Endothelial cell of umbilical vein (primary cell): ENCODE measurements around the gene TMEM128. TPM values are rescaled to one million over a fixed set of nuclear protein-coding genes. Genes with fewer than 3 reads are reported as not detected.

Source experiments
- BruUV-seq: library from RNA; stranded (reverse); fragments of 400-500 nt; replicated peaks from 2 replicates; lab custom pipeline; 2021; lab: Mats Ljungman, UMichigan
- CTCF ChIA-PET: fragments of 300-600, 350-600 bp; sonication (Branson Sonifier 250); formaldehyde crosslinking; loops from one replicate; lab custom pipeline; 2021; ENCODE audit warnings: antibody characterized with exemption, inconsistent platforms; lab: Charles Lee
- POLR2A ChIA-PET: fragments of 300-600, 350-600 bp; sonication (Branson Sonifier 250); formaldehyde crosslinking; loops from one replicate; lab custom pipeline; 2021; ENCODE audit warnings: antibody characterized with exemption, inconsistent platforms; lab: Charles Lee
- DNase-seq: peaks from one replicate; pipeline ENCODE4 v3.0.0-alpha.2; 2011; ENCODE audit warnings: low read depth, low spot score
- FAIRE-seq: peaks from 2 replicates; lab custom pipeline; 2011; peaks lifted over from hg19 to GRCh38; lab: Jason Lieb, UNC
- H2AFZ ChIP-seq: 2 replicates; pipeline ENCODE4 v1.6.0; 2012; ENCODE audit warnings: low read depth, low read length, control low read depth, inconsistent platforms
- H3K27ac ChIP-seq: 2 replicates; pipeline ENCODE4 v1.5.1; 2011; ENCODE audit warnings: low read depth, mild to moderate bottlenecking, control low read depth, low read length, moderate library complexity; ENCODE audit not compliant: insufficient read depth
- H3K27me3 ChIP-seq, 2 experiments: 2 replicates each; pipeline versions ENCODE4 v1.6.0 to v1.6.1; 2011; ENCODE audit warnings: low read length in 2 of 2, mixed read lengths in 1 of 2; ENCODE audit not compliant: control insufficient read depth in 2 of 2, insufficient read depth in 2 of 2
- H3K36me3 ChIP-seq, 2 experiments: 2 replicates in 1 of 2; 3 replicates in 1 of 2; pipeline ENCODE4 v1.5.1; 2011; ENCODE audit warnings: low read length in 2 of 2, mild to moderate bottlenecking in 1 of 2, moderate library complexity in 1 of 2; ENCODE audit not compliant: control insufficient read depth in 2 of 2, insufficient read depth in 2 of 2; ENCODE audit errors: extremely low read depth in 1 of 2
- H3K4me1 ChIP-seq: 3 replicates; pipeline ENCODE4 v1.5.1; 2011; ENCODE audit warnings: mild to moderate bottlenecking, low read length; ENCODE audit not compliant: control insufficient read depth, insufficient read depth; ENCODE audit errors: extremely low read depth
- H3K4me2 ChIP-seq: 2 replicates; pipeline ENCODE4 v1.6.1; 2011; ENCODE audit warnings: low read length, control low read depth, mixed read lengths; ENCODE audit not compliant: insufficient read depth
- H3K4me3 ChIP-seq, 3 experiments: fragments of 200-600 bp in 1 of 3; sonication (generic), shearing (Covaris generic) in 1 of 3; replicated peaks in 1 of 3; 2 replicates each; pipeline ENCODE4 v1.5.1; 2011 to 2016; ENCODE audit warnings: control low read depth in 3 of 3, low read length in 3 of 3, mild to moderate bottlenecking in 2 of 3, inconsistent platforms in 1 of 3, low read depth in 1 of 3, moderate library complexity in 1 of 3; ENCODE audit not compliant: insufficient read depth in 1 of 3
- H3K79me2 ChIP-seq: 2 replicates; pipeline ENCODE4 v1.6.0; 2012; ENCODE audit warnings: low read length, inconsistent platforms; ENCODE audit not compliant: control insufficient read depth, insufficient read depth
- H3K9ac ChIP-seq: replicated peaks from 2 replicates; pipeline ENCODE3; 2011; ENCODE audit warnings: low read length, control low read depth; ENCODE audit not compliant: insufficient read depth; ENCODE audit errors: extremely low read depth
- H3K9me1 ChIP-seq: replicated peaks from 3 replicates; pipeline ENCODE4 v1.6.0; 2011; ENCODE audit warnings: mild to moderate bottlenecking, low read length; ENCODE audit not compliant: control insufficient read depth, insufficient read depth; ENCODE audit errors: extremely low read depth
- H3K9me3 ChIP-seq: replicated peaks from 2 replicates; pipeline ENCODE4 v1.5.1; 2012; ENCODE audit warnings: low read length, inconsistent platforms; ENCODE audit not compliant: control insufficient read depth, insufficient read depth
- H4K20me1 ChIP-seq: replicated peaks from 2 replicates; pipeline ENCODE3; 2011; ENCODE audit warnings: mild to moderate bottlenecking, low read length; ENCODE audit not compliant: control insufficient read depth, insufficient read depth; ENCODE audit errors: extremely low read depth
- CTCF ChIP-seq, 2 donors: IDR thresholded peaks; 1 replicate in 1 of 2; 2 replicates in 1 of 2; pipeline ENCODE4 v1.5.1; 2011; ENCODE audit warnings: low read length in 2 of 2, mild to moderate bottlenecking in 2 of 2, moderate library complexity in 2 of 2, control low read depth in 1 of 2, inconsistent platforms in 1 of 2, low read depth in 1 of 2; ENCODE audit not compliant: insufficient read depth in 1 of 2; ENCODE audit errors: extremely low read depth in 1 of 2
- FOS ChIP-seq: IDR thresholded peaks from 2 replicates; pipeline ENCODE4 v1.6.1; 2011; ENCODE audit warnings: mild to moderate bottlenecking, low read length, moderate library complexity, borderline replicate concordance; ENCODE audit not compliant: insufficient read depth
- JUN ChIP-seq: IDR thresholded peaks from 2 replicates; pipeline ENCODE4 v1.6.1; 2011; ENCODE audit warnings: borderline replicate concordance, low read depth; ENCODE audit not compliant: insufficient read length, insufficient read depth
- MAX ChIP-seq: IDR thresholded peaks from 2 replicates; pipeline ENCODE4 v1.6.1; 2011; ENCODE audit not compliant: insufficient read depth, insufficient read length
- POLR2A ChIP-seq: IDR thresholded peaks from 2 replicates; pipeline ENCODE4 v1.6.1; 2012; ENCODE audit warnings: low read depth, mild to moderate bottlenecking, control low read depth, low read length
- dilution Hi-C: fragments of 300-500 bp; cut with MboI; formaldehyde crosslinking; loops from one replicate; pipeline ENCODE4 v1.15.0; 2019; ENCODE audit warnings: low sequenced_read_pairs; ENCODE audit not compliant: extremely low pct_ligation_motif_present
- intact Hi-C: fragments of 100-400 bp; cut with micrococcal nuclease; formaldehyde crosslinking; loops from one replicate; pipeline ENCODE4 v1.10.0; 2022
- polyA plus RNA-seq, 4 experiments: library from polyadenylated mRNA; depleted of rRNA in 3 of 4; stranded (reverse) in 3 of 4; unstranded in 1 of 4; fragments of >200 nt; gene quantifications; 2 replicates each; pipeline versions ENCODE4 v1.2.1 to v1.2.3, GENCODE V29; 2011 to 2012; ENCODE audit warnings: missing spikeins in 1 of 4
- total RNA-seq: library from RNA; stranded (reverse); gene quantifications from 2 replicates; pipeline ENCODE4 v1.2.3, GENCODE V29; 2021

The TMEM128 gene
- total and polyA plus RNA-seq, 2 donors (not counting 3 experiments of a cell fraction or from before 2014, with no cell fraction given), result 11.5 to 23.8 TPM

- H3K27ac ChIP-seq, result no peak overlapping the region
- no peaks in the 10 kb centered on the region for H4K20me1 ChIP-seq
- DNase-seq, result peak; percentile 26
- no peak overlapping the region for H3K4me3 ChIP-seq
- dilution Hi-C loops (no loop called here), intact Hi-C loops (no loop called here)
- ChIA-PET POLR2A (no interaction called here), CTCF (interaction anchor here (0.7 to 2.2 kb wide), 6 partner anchors 8 to 240 kb away, joined by 3 to 5 read pairs (median 4); no protein-coding TSS in a partner anchor)
- no peaks in the 10 kb centered on the region for H3K27me3 ChIP-seq
- no peaks in the 10 kb centered on the region for H3K9me1 ChIP-seq
- H3K9ac ChIP-seq, result no peak overlapping the region
- peak; percentile 46 for TF ChIP-seq FOS
- no peak for TF ChIP-seq JUN
- TF ChIP-seq POLR2A, result no peak
- peak; percentile 51 for TF ChIP-seq MAX
- TF ChIP-seq CTCF (IDR thresholded peaks at IDR 0.05; ENCODE audit: extremely low read depth in 1 of 2, insufficient read depth in 1 of 2, low read depth in 1 of 2, low read length in 2 of 2), result no peak
- H3K4me1 ChIP-seq, result peaks cover 25% of the 10 kb centered on the region
- H3K9me3 ChIP-seq, result no peaks in the 10 kb centered on the region
- peak overlapping the region; percentile 18 for H3K4me2 ChIP-seq
- no TSS peak for BruUV-seq
- H3K79me2 ChIP-seq, result no peaks in the 10 kb centered on the region
- no peak for FAIRE-seq
- H2AFZ ChIP-seq, result no peak overlapping the region
- H3K36me3 ChIP-seq, result peaks cover 0 to 3% of the 10 kb centered on the region in 2 experiments
These were observed 20.0 kb upstream of the TMEM128 start for GRCh38 chr4:4267981-4268380.
